Muscle of leg (tissue), 11 donors: Measurements from ENCODE around the gene TASL. TPM values are rescaled to one million over a fixed set of nuclear protein-coding genes. Genes with fewer than 3 reads are reported as not detected.
"Not testable (repeated sequence)": the region's sequence is repeated elsewhere in the genome, so short reads cannot be mapped to it uniquely, and the experiment has no call there.

Experiments used
- DNase-seq: peaks from one replicate; pipeline ENCODE4 v3.0.0; 2013
- H3K27ac ChIP-seq: one replicate; pipeline ENCODE4 v1.5.1; 2013; ENCODE audit warnings: mild to moderate bottlenecking, low read length, control low read depth
- H3K27me3 ChIP-seq: one replicate; pipeline ENCODE4 v1.6.1; 2013; ENCODE audit warnings: low read length; ENCODE audit not compliant: control insufficient read depth, insufficient read depth
- H3K36me3 ChIP-seq: one replicate; pipeline ENCODE4 v1.6.1; 2013; ENCODE audit warnings: low read length; ENCODE audit not compliant: control insufficient read depth, insufficient read depth
- H3K4me1 ChIP-seq: one replicate; pipeline ENCODE4 v1.6.1; 2013; ENCODE audit warnings: low read length; ENCODE audit not compliant: control insufficient read depth, insufficient read depth
- H3K4me3 ChIP-seq: one replicate; pipeline ENCODE4 v1.5.1; 2013; ENCODE audit warnings: low read length, control low read depth
- H3K9me3 ChIP-seq: replicated peaks from 2 replicates; pipeline ENCODE4 v1.6.1; 2013; ENCODE audit warnings: low read depth, low read length; ENCODE audit not compliant: control insufficient read depth
- WGBS: methylation state at CpG from one replicate; pipeline ENCODE4 v1.1.5; 2013; ENCODE audit warnings: missing lambda C conversion rate; ENCODE audit not compliant: insufficient coverage; 5-methylcytosine and 5-hydroxymethylcytosine counted together
- polyA plus RNA-seq, 8 donors: library from polyadenylated mRNA; unstranded; fragments of 120-200 nt; gene quantifications; one replicate each; pipeline versions ENCODE4 v1.2.1 to v1.2.3, GENCODE V29; 2013; ENCODE audit warnings: inconsistent platforms in 1 of 8, low replicate concordance in 1 of 8; ENCODE audit not compliant: insufficient read length in 8 of 8, insufficient read depth in 1 of 8
- total RNA-seq: library from RNA; stranded (reverse); fragments of 120-200 nt; gene quantifications from one replicate; pipeline ENCODE4 v1.2.4, GENCODE V29; 2013

Gene TASL
- total and polyA plus RNA-seq, 9 donors = 0.53 to 1.0 (median 0.63) TPM

GRCh38 chrX:30582664-30583063 is 5.1 kb upstream of the TASL start:
- Histone ChIP-seq H3K9me3 (no peaks in the 10 kb centered on the region), H3K36me3 (no peaks in the 10 kb centered on the region), H3K27ac (no peak overlapping the region), H3K27me3 (no peaks in the 10 kb centered on the region), H3K4me3 (no peak overlapping the region), H3K4me1 (no peaks in the 10 kb centered on the region)
- no peak for DNase-seq
- 50% methylated on average over 1 of the region's 6 CpGs for WGBS

- Histone ChIP-seq H3K9me3 (no peaks in the 10 kb centered on the region), H3K4me1 (no peaks in the 10 kb centered on the region), H3K27me3 (no peaks in the 10 kb centered on the region), H3K36me3 (no peaks in the 10 kb centered on the region), H3K4me3 (no peak overlapping the region), H3K27ac (no peak overlapping the region)
- WGBS = no CpG with 5 or more reads among the region's 2 CpGs
- DNase-seq = no peak
Measured at GRCh38 chrX:30580641-30581040, 3.1 kb upstream of the TASL start.

- Histone ChIP-seq H3K27me3 (peaks cover 2% of the 10 kb centered on the region), H3K27ac (peak overlapping the region; percentile 51), H3K36me3 (no peaks in the 10 kb centered on the region), H3K4me1 (no peaks in the 10 kb centered on the region), H3K4me3 (no peak overlapping the region), H3K9me3 (no peaks in the 10 kb centered on the region)
- DNase-seq = no peak
- WGBS = 90% methylated on average over 2 of the region's 8 CpGs
Measured at GRCh38 chrX:30576881-30577280, 685 bp downstream of the TASL start.

GRCh38 chrX:30573125-30573524 is 4.4 kb downstream of the TASL start:
- Histone ChIP-seq H3K4me3 (no peak overlapping the region), H3K9me3 (no peaks in the 10 kb centered on the region), H3K27me3 (peaks cover 2% of the 10 kb centered on the region), H3K36me3 (no peaks in the 10 kb centered on the region), H3K27ac (no peak overlapping the region), H3K4me1 (no peaks in the 10 kb centered on the region)
- no CpG with 5 or more reads among the region's 3 CpGs for WGBS
- no peak for DNase-seq

GRCh38 chrX:30572678-30573077 is 4.9 kb downstream of the TASL start:
- H3K4me3 ChIP-seq = no peak overlapping the region

GRCh38 chrX:30572004-30572403 is 5.6 kb downstream of the TASL start:
- WGBS = no CpG with 5 or more reads among the region's 1 CpG
- no peaks in the 10 kb centered on the region for H3K4me1 ChIP-seq
- H3K27ac ChIP-seq = no peak overlapping the region
- no peaks in the 10 kb centered on the region for H3K9me3 ChIP-seq
- H3K36me3 ChIP-seq = no peaks in the 10 kb centered on the region
- H3K4me3 ChIP-seq = no peak overlapping the region
- DNase-seq = no peak
- H3K27me3 ChIP-seq = peaks cover 2% of the 10 kb centered on the region

More at GRCh38 chrX:30572678-30573077, 4.9 kb downstream of the TASL start:
- Histone ChIP-seq H3K27me3 (peaks cover 2% of the 10 kb centered on the region), H3K36me3 (no peaks in the 10 kb centered on the region), H3K4me1 (no peaks in the 10 kb centered on the region), H3K27ac (no peak overlapping the region), H3K9me3 (no peaks in the 10 kb centered on the region)
- no peak for DNase-seq
- no CpG with 5 or more reads among the region's 4 CpGs for WGBS

GRCh38 chrX:30570505-30570904 is 7.1 kb downstream of the TASL start:
- peak; percentile 27 for DNase-seq
- no peak overlapping the region for H3K4me3 ChIP-seq

GRCh38 chrX:30568136-30568535 is 9.4 kb downstream of the TASL start:
- Histone ChIP-seq H3K27ac (no peak overlapping the region), H3K27me3 (no peaks in the 10 kb centered on the region), H3K4me1 (no peaks in the 10 kb centered on the region), H3K9me3 (no peaks in the 10 kb centered on the region), H3K36me3 (no peaks in the 10 kb centered on the region), H3K4me3 (no peak overlapping the region)
- no peak for DNase-seq
- WGBS = no CpG with 5 or more reads among the region's 4 CpGs

More at GRCh38 chrX:30570505-30570904, 7.1 kb downstream of the TASL start:
- Histone ChIP-seq H3K27me3 (peaks cover 2% of the 10 kb centered on the region), H3K27ac (no peak overlapping the region), H3K36me3 (no peaks in the 10 kb centered on the region), H3K4me1 (no peaks in the 10 kb centered on the region), H3K9me3 (no peaks in the 10 kb centered on the region)
- no CpG with 5 or more reads among the region's 1 CpG for WGBS

GRCh38 chrX:30563070-30563469 is 14.5 kb downstream of the TASL start:
- no CpG with 5 or more reads among the region's 5 CpGs for WGBS
- H3K4me1 ChIP-seq, DNase-seq: not testable (repeated sequence)

GRCh38 chrX:30561191-30561590 is 16.4 kb downstream of the TASL start:
- H3K27me3 ChIP-seq = peaks cover 2% of the 10 kb centered on the region
- DNase-seq = peak; percentile 57
- H3K4me3 ChIP-seq = no peak overlapping the region
- H3K27ac ChIP-seq = peak overlapping the region; percentile 40
- no peaks in the 10 kb centered on the region for H3K4me1 ChIP-seq
- H3K9me3 ChIP-seq = no peaks in the 10 kb centered on the region
- WGBS = no CpG with 5 or more reads among the region's 2 CpGs
- H3K36me3 ChIP-seq = no peaks in the 10 kb centered on the region

More at GRCh38 chrX:30563070-30563469, 14.5 kb downstream of the TASL start:
- H3K36me3 ChIP-seq, H3K27me3 ChIP-seq, H3K9me3 ChIP-seq, H3K27ac ChIP-seq, H3K4me3 ChIP-seq: not testable (repeated sequence)

- no peaks in the 10 kb centered on the region for H3K9me3 ChIP-seq
- H3K27me3 ChIP-seq = no peaks in the 10 kb centered on the region
- DNase-seq = no peak
- H3K4me3 ChIP-seq = no peak overlapping the region
- no peak overlapping the region for H3K27ac ChIP-seq
- WGBS = no CpG with 5 or more reads among the region's 2 CpGs
- H3K36me3 ChIP-seq = no peaks in the 10 kb centered on the region
- no peaks in the 10 kb centered on the region for H3K4me1 ChIP-seq
Measured at GRCh38 chrX:30538271-30538670, 39.3 kb downstream of the TASL start.
